A673 (cell line): ENCODE results near the gene KCNK7. TPM values are rescaled to one million over a fixed set of nuclear protein-coding genes. Genes with fewer than 3 reads are reported as not detected.

Experiments used
- BruUV-seq: library from RNA; stranded (reverse); fragments of 400-500 nt; replicated peaks from 2 replicates; lab custom pipeline; 2021; lab: Mats Ljungman, UMichigan
- CTCF ChIA-PET: fragments of 300-600 bp; sonication (Branson Sonifier 250); formaldehyde crosslinking; loops from one replicate; lab custom pipeline; 2022; ENCODE audit warnings: antibody characterized with exemption; lab: Charles Lee
- POLR2A ChIA-PET: fragments of 300-600 bp; sonication (Branson Sonifier 250); formaldehyde crosslinking; loops from one replicate; lab custom pipeline; 2022; ENCODE audit warnings: antibody characterized with exemption; ENCODE audit not compliant: low non-redundant PET; lab: Charles Lee
- DNase-seq: peaks from one replicate; pipeline ENCODE4 v3.0.0-alpha.2; 2015; ENCODE audit warnings: low spot score
- H3K27ac ChIP-seq: fragments of 200-600 bp; sonication (generic); 2 replicates; pipeline ENCODE4 v1.5.1; 2016; ENCODE audit warnings: mixed run types, low read depth, mild to moderate bottlenecking, mixed read lengths, antibody characterized with exemption, low read length; ENCODE audit not compliant: poor library complexity, severe bottlenecking
- H3K27me3 ChIP-seq: fragments of 200-600 bp; sonication (generic); replicated peaks from 2 replicates; pipeline ENCODE4 v1.6.1; 2017; ENCODE audit warnings: mixed run types, low read depth, mild to moderate bottlenecking, mixed read lengths, antibody characterized with exemption, low read length; ENCODE audit not compliant: insufficient read depth, poor library complexity
- H3K36me3 ChIP-seq: fragments of 200-600 bp; sonication (generic); 2 replicates; pipeline ENCODE4 v1.6.1; 2016; ENCODE audit warnings: mixed run types, mild to moderate bottlenecking, mixed read lengths, antibody characterized with exemption, low read length; ENCODE audit not compliant: insufficient read depth, poor library complexity, severe bottlenecking
- H3K4me1 ChIP-seq: fragments of 200-600 bp; sonication (generic); 2 replicates; pipeline ENCODE4 v1.6.1; 2017; ENCODE audit warnings: mixed run types, mild to moderate bottlenecking, mixed read lengths, antibody characterized with exemption, low read length; ENCODE audit not compliant: insufficient read depth, poor library complexity, severe bottlenecking
- H3K4me3 ChIP-seq: fragments of 200-600 bp; sonication (generic); 2 replicates; pipeline ENCODE4 v1.5.1; 2016; ENCODE audit warnings: low read depth, mixed run types, mild to moderate bottlenecking, mixed read lengths, low read length; ENCODE audit not compliant: poor library complexity, severe bottlenecking
- H3K9me3 ChIP-seq: fragments of 200-600 bp; sonication (generic); 2 replicates; pipeline ENCODE4 v1.6.1; 2016; ENCODE audit warnings: mixed run types, low read depth, mild to moderate bottlenecking, mixed read lengths, antibody characterized with exemption, low read length; ENCODE audit not compliant: poor library complexity, severe bottlenecking
- EZH2 ChIP-seq: fragments of 200-600 bp; sonication (generic); IDR thresholded peaks from 2 replicates; pipeline ENCODE4 v1.6.1; 2017; ENCODE audit warnings: borderline replicate concordance, low read depth, mild to moderate bottlenecking, mixed read lengths, antibody characterized with exemption, low read length; ENCODE audit not compliant: poor library complexity, severe bottlenecking
- intact Hi-C: fragments of 100-400 bp; cut with micrococcal nuclease; formaldehyde crosslinking; loops from one replicate; pipeline ENCODE4 v1.10.0; 2022; ENCODE audit not compliant: unreplicated experiment
- total RNA-seq: library from RNA; stranded (reverse); gene quantifications from 2 replicates; pipeline ENCODE4 v1.2.3, GENCODE V29; 2021
- TF ChIP-seq, protein P1 (sequence below): fragments of 300-800, 200-600 bp; sonication (generic); conservative IDR thresholded peaks from 2 replicates; pipeline ENCODE4 v1.5.1; 2017; ENCODE audit warnings: low read depth, mild to moderate bottlenecking, antibody characterized with exemption, low read length, moderate library complexity, mixed read lengths

KCNK7 gene
- total RNA-seq, 1 experiment from 2014 or later: 2.3 TPM

DNA sequence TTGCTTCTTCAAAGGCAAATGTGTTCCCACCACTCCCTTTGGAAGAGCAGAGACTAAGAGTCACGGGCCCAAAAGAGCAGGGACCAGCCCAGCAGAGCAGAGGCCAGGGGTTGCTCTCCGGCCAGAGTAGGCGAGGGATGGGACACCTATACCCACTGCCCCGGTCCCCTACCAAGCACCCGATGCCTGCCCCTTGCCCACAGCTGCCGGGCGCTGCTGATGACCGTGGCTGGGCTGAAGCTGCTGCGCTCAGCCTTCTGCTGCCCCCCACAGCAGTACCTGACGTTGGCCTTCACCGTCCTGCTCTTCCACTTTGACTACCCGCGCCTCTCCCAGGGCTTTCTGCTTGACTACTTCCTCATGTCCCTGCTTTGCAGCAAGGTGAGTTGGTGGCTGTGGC is 31.6 kb upstream of the KCNK7 start:
- ChIA-PET CTCF (no interaction called here), POLR2A (no interaction called here)
- no peak overlapping the region for H3K27ac ChIP-seq
- DNase-seq: no peak
- H3K9me3 ChIP-seq: no peaks in the 10 kb centered on the region
- no TSS peak for BruUV-seq
- intact Hi-C loops: loop anchor here (10.0 kb wide), 1 partner anchor 78 kb away; no protein-coding TSS in a partner anchor
- TF ChIP-seq EZH2: no peak
- TF ChIP-seq, protein P1, sequence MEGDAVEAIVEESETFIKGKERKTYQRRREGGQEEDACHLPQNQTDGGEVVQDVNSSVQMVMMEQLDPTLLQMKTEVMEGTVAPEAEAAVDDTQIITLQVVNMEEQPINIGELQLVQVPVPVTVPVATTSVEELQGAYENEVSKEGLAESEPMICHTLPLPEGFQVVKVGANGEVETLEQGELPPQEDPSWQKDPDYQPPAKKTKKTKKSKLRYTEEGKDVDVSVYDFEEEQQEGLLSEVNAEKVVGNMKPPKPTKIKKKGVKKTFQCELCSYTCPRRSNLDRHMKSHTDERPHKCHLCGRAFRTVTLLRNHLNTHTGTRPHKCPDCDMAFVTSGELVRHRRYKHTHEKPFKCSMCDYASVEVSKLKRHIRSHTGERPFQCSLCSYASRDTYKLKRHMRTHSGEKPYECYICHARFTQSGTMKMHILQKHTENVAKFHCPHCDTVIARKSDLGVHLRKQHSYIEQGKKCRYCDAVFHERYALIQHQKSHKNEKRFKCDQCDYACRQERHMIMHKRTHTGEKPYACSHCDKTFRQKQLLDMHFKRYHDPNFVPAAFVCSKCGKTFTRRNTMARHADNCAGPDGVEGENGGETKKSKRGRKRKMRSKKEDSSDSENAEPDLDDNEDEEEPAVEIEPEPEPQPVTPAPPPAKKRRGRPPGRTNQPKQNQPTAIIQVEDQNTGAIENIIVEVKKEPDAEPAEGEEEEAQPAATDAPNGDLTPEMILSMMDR: no peak
- no peaks in the 10 kb centered on the region for H3K4me1 ChIP-seq
- no peak overlapping the region for H3K4me3 ChIP-seq
- H3K27me3 ChIP-seq: no peaks in the 10 kb centered on the region
- peaks cover 59% of the 10 kb centered on the region for H3K36me3 ChIP-seq

DNA sequence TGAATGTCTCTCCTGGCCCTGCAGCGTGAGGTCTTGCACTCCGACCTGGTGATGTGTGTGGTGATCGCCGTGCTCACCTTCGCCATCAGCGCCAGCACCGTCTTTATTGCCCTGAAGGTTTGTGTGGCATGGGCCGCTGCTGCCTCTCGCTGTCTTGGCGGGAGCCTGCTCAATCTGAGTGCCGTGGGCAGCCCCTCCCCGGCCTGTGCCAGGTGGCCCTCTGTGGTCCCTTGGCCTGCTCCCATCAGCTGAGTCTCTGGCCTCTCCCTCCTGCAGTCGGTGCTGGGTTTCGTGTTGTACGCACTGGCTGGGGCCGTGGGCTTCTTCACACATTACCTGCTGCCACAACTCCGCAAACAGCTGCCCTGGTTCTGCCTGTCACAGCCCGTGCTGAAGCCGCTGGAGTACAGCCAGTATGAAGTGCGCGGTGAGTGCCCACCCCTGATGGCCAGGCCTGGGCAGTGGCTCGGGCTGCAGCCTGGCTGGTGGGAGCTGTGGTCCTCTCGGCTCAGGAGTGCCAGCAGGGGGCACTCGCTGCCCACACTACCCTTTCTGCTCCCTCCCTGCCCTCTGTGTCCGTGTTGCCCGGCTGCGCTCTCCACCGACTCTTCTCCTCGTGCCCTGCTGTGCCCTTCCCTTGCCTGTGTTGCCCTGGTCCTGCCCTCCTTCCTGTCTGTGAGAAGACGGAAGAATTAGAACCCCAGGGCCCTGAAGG is 30.2 kb upstream of the KCNK7 start:
- no peak for TF ChIP-seq EZH2
- TF ChIP-seq, protein P1: peak; percentile 70
- Histone ChIP-seq H3K36me3 (peaks cover 58% of the 10 kb centered on the region), H3K4me1 (no peaks in the 10 kb centered on the region), H3K27ac (no peak overlapping the region), H3K4me3 (no peak overlapping the region), H3K9me3 (no peaks in the 10 kb centered on the region), H3K27me3 (no peaks in the 10 kb centered on the region)
- POLR2A ChIA-PET: no interaction called here
- intact Hi-C loops: loop anchor here (10.0 kb wide), 1 partner anchor 79 kb away; no protein-coding TSS in a partner anchor
- no TSS peak for BruUV-seq
- DNase-seq: no peak
- CTCF ChIA-PET: interaction anchor here (0.5 to 1.2 kb wide), 4 partner anchors 10 to 154 kb away, joined by 3 to 12 read pairs (median 3); partner anchors contain the start of genes KAT5 and PCNX3

DNA sequence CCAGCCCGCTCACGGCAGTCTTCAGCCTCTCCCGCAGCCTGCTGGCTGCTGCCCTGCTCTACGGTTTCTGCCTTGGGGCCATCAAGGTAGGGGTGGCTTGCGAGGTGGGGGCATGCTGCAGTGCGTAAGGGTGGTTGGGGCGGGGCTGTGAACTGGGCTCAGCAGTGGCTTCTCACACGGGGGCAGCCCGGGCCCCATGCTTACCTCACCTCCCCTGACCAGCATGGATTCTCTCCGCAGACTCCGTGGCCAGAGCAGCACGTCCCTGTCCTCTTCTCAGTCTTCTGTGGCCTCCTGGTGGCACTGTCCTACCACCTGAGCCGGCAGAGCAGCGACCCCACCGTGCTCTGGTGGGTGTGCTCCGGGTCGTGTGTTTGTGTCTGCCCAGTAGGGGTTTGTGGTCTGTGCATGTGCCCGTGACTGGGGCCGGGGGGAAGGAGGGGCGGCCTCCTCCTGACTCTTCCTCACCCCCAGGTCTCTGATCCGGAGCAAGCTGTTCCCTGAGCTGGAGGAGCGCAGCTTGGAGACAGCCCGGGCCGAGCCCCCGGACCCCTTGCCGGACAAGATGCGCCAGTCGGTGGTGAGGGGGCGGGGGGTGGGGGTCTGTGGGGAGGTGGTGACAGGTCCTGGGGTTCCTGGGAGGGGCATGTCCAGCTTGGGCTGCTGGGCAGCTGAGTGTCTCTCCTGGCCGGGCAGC is 29.5 kb upstream of the KCNK7 start:
- Histone ChIP-seq H3K27me3 (no peaks in the 10 kb centered on the region), H3K36me3 (peaks cover 56% of the 10 kb centered on the region), H3K9me3 (no peaks in the 10 kb centered on the region), H3K4me3 (no peak overlapping the region), H3K4me1 (no peaks in the 10 kb centered on the region), H3K27ac (no peak overlapping the region)
- no peak for DNase-seq
- CTCF ChIA-PET: interaction anchor here (0.5 to 1.2 kb wide), 4 partner anchors 10 to 209 kb away, joined by 3 to 12 read pairs (median 6); partner anchors contain the start of genes KAT5 and PCNX3
- intact Hi-C loops: loop anchor here (10.0 kb wide), 1 partner anchor 80 kb away; no protein-coding TSS in a partner anchor
- TF ChIP-seq, protein P1: no peak
- BruUV-seq: no TSS peak
- POLR2A ChIA-PET: no interaction called here
